ENCODE data around the gene DSG3.

DNA sequence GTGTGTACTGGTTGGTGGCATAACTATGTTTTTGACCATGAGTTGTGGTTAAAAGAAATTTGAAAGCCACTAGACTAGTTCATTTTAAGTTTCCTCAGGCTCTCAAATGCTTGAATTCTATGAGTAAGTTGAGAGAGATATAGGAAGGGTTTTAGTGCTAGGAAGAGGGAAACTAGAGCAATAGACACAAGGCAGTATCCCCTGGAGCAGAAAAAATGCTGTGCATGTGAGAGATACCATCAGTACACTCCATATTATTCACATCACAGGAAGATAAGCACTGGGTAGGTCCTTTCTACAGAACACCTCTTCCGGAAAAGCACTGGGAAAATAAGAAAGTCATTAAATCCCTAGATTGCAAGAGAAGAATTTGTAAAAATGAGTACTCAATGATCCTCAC is 19.3 kb upstream of the DSG3 start:
- TF ChIP-seq, protein P1, sequence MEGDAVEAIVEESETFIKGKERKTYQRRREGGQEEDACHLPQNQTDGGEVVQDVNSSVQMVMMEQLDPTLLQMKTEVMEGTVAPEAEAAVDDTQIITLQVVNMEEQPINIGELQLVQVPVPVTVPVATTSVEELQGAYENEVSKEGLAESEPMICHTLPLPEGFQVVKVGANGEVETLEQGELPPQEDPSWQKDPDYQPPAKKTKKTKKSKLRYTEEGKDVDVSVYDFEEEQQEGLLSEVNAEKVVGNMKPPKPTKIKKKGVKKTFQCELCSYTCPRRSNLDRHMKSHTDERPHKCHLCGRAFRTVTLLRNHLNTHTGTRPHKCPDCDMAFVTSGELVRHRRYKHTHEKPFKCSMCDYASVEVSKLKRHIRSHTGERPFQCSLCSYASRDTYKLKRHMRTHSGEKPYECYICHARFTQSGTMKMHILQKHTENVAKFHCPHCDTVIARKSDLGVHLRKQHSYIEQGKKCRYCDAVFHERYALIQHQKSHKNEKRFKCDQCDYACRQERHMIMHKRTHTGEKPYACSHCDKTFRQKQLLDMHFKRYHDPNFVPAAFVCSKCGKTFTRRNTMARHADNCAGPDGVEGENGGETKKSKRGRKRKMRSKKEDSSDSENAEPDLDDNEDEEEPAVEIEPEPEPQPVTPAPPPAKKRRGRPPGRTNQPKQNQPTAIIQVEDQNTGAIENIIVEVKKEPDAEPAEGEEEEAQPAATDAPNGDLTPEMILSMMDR (IDR thresholded peaks at IDR 0.05) = no peak
- TF ChIP-seq EP300 (IDR thresholded peaks at IDR 0.05) (no peak), POLR2A (IDR thresholded peaks at IDR 0.05) (no peak), POLR2AphosphoS5 (IDR thresholded peaks at IDR 0.05) (no peak)

Data from sigmoid colon (tissue), 4 donors.